Activated CD4-positive, alpha-beta T cell treated with anti-CD3 and anti-CD28 coated beads for 4 hours (primary cell): ENCODE data around the gene TP53BP2.
"Not testable (repeated sequence)": the region's sequence is repeated elsewhere in the genome, so short reads cannot be mapped to it uniquely, and the experiment has no call there.

Experiments used
- DNase-seq, 2 donors: peaks; one replicate each; pipeline ENCODE4 v3.0.0-alpha.2; 2020

The TP53BP2 gene

GRCh38 chr1:223740038-223740736 lies 105.6 kb downstream of the TP53BP2 start:
- DNase-seq = not testable (repeated sequence)

GRCh38 chr1:223739366-223740037 lies 106.2 kb downstream of the TP53BP2 start:
- DNase-seq = no peak

GRCh38 chr1:223738465-223739365 lies 107.0 kb downstream of the TP53BP2 start:
- DNase-seq = no peak

GRCh38 chr1:223737342-223737741 lies 108.4 kb downstream of the TP53BP2 start:
- DNase-seq = no peak

- not testable (repeated sequence) for DNase-seq
Observed at GRCh38 chr1:223736638-223737037, 109.1 kb downstream of the TP53BP2 start.

GRCh38 chr1:223733898-223734852 lies 111.6 kb downstream of the TP53BP2 start:
- no peak for DNase-seq

- no peak for DNase-seq
Observed at GRCh38 chr1:223732993-223733798, 112.6 kb downstream of the TP53BP2 start.

- no peak for DNase-seq
Observed at GRCh38 chr1:223731133-223731770, 114.5 kb downstream of the TP53BP2 start.

- DNase-seq = no peak
Observed at GRCh38 chr1:223730479-223731132, 115.1 kb downstream of the TP53BP2 start.

- DNase-seq = no peak
Observed at GRCh38 chr1:223729906-223730305, 115.8 kb downstream of the TP53BP2 start.
